ENCODE data around the gene PTPRO. TPM values are rescaled to one million over a fixed set of nuclear protein-coding genes. Genes with fewer than 3 reads are reported as not detected.

PTPRO gene
- polyA plus RNA-seq, 3 donors from 2014 or later = 0.22 TPM; not detected in 2

GRCh38 chr12:15629761-15630160, 307.5 kb downstream of the PTPRO start:
- H3K27ac Mint-ChIP-seq = no peak overlapping the region
- DNase-seq = no peak
- H3K4me3 Mint-ChIP-seq = no peak overlapping the region
- H3K9me3 Mint-ChIP-seq = peaks cover 0 to 4% (median 0%) of the 10 kb centered on the region in 6 donors
- H3K36me3 Mint-ChIP-seq = no peaks in the 10 kb centered on the region
- H3K4me1 Mint-ChIP-seq = no peaks in the 10 kb centered on the region
- peaks cover 4 to 8% (median 4%) of the 10 kb centered on the region in 3 donors for H3K27me3 Mint-ChIP-seq (ENCODE audit: low read depth in 3 of 3)

- Mint-ChIP-seq H3K4me1 (no peaks in the 10 kb centered on the region), H3K36me3 (no peaks in the 10 kb centered on the region), H3K27me3 (ENCODE audit: low read depth in 3 of 3) (peaks cover 4 to 8% (median 4%) of the 10 kb centered on the region in 3 donors), H3K9me3 (peaks cover 0 to 2% (median 0%) of the 10 kb centered on the region in 6 donors), H3K4me3 (no peak overlapping the region), H3K27ac (no peak overlapping the region)
- DNase-seq = no peak
These were observed 308.9 kb downstream of the PTPRO start for GRCh38 chr12:15631007-15631715.

GRCh38 chr12:15632708-15633107, 310.4 kb downstream of the PTPRO start:
- Mint-ChIP-seq H3K27ac (no peak overlapping the region), H3K27me3 (ENCODE audit: low read depth in 3 of 3) (peaks cover 4% of the 10 kb centered on the region in 3 donors), H3K4me3 (no peak overlapping the region), H3K4me1 (no peaks in the 10 kb centered on the region), H3K9me3 (peaks cover 0 to 2% (median 0%) of the 10 kb centered on the region in 6 donors), H3K36me3 (no peaks in the 10 kb centered on the region)
- DNase-seq = no peak

- H3K4me3 Mint-ChIP-seq = no peak overlapping the region
- H3K27me3 Mint-ChIP-seq (ENCODE audit: low read depth in 3 of 3) = peaks cover 4% of the 10 kb centered on the region in 3 donors
- H3K27ac Mint-ChIP-seq = no peak overlapping the region
- H3K36me3 Mint-ChIP-seq = no peaks in the 10 kb centered on the region
- H3K4me1 Mint-ChIP-seq = no peaks in the 10 kb centered on the region
- DNase-seq = no peak
- peaks cover 0 to 2% (median 0%) of the 10 kb centered on the region in 6 donors for H3K9me3 Mint-ChIP-seq
These were observed 310.9 kb downstream of the PTPRO start for GRCh38 chr12:15633201-15633600.

- Mint-ChIP-seq H3K9me3 (peaks cover 0 to 2% (median 0%) of the 10 kb centered on the region in 6 donors), H3K4me1 (no peaks in the 10 kb centered on the region), H3K27ac (no peak overlapping the region), H3K27me3 (ENCODE audit: low read depth in 3 of 3) (peaks cover 4% of the 10 kb centered on the region in 3 donors), H3K36me3 (no peaks in the 10 kb centered on the region), H3K4me3 (no peak overlapping the region)
- DNase-seq = no peak
These were observed 311.8 kb downstream of the PTPRO start for GRCh38 chr12:15634010-15634683.

GRCh38 chr12:15636060-15636890, 314.0 kb downstream of the PTPRO start:
- H3K27me3 Mint-ChIP-seq (ENCODE audit: low read depth in 3 of 3) = peaks cover 0 to 5% (median 2%) of the 10 kb centered on the region in 3 donors
- H3K4me1 Mint-ChIP-seq = no peaks in the 10 kb centered on the region

GRCh38 chr12:15638231-15638630, 315.9 kb downstream of the PTPRO start:
- no peak for DNase-seq
- peaks cover 0 to 4% (median 0%) of the 10 kb centered on the region in 6 donors for H3K9me3 Mint-ChIP-seq
- no peak overlapping the region for H3K27ac Mint-ChIP-seq
- H3K27me3 Mint-ChIP-seq (ENCODE audit: low read depth in 3 of 3) = peaks cover 0 to 3% (median 2%) of the 10 kb centered on the region in 3 donors
- no peak overlapping the region for H3K4me3 Mint-ChIP-seq
- no peaks in the 10 kb centered on the region for H3K36me3 Mint-ChIP-seq
- no peaks in the 10 kb centered on the region for H3K4me1 Mint-ChIP-seq

More at GRCh38 chr12:15636060-15636890, 314.0 kb downstream of the PTPRO start:
- Mint-ChIP-seq H3K4me3 (no peak overlapping the region), H3K27ac (no peak overlapping the region), H3K36me3 (no peaks in the 10 kb centered on the region), H3K9me3 (peaks cover 0 to 2% (median 0%) of the 10 kb centered on the region in 6 donors)
- DNase-seq = no peak

GRCh38 chr12:15644700-15645099, 322.4 kb downstream of the PTPRO start:
- Mint-ChIP-seq H3K4me1 (no peaks in the 10 kb centered on the region), H3K27me3 (ENCODE audit: low read depth in 3 of 3) (peaks cover 1 to 2% (median 2%) of the 10 kb centered on the region in 3 donors), H3K36me3 (no peaks in the 10 kb centered on the region), H3K27ac (no peak overlapping the region), H3K4me3 (no peak overlapping the region), H3K9me3 (peaks cover 0 to 3% (median 0%) of the 10 kb centered on the region in 6 donors)
- no peak for DNase-seq

- no peak overlapping the region for H3K4me3 Mint-ChIP-seq
- no peaks in the 10 kb centered on the region for H3K4me1 Mint-ChIP-seq
- peaks cover 0 to 3% (median 2%) of the 10 kb centered on the region in 3 donors for H3K27me3 Mint-ChIP-seq (ENCODE audit: low read depth in 3 of 3)
These were observed 324.3 kb downstream of the PTPRO start for GRCh38 chr12:15646581-15646980.

More at GRCh38 chr12:15646581-15646980, 324.3 kb downstream of the PTPRO start:
- DNase-seq = no peak
- peaks cover 0 to 3% (median 0%) of the 10 kb centered on the region in 6 donors for H3K9me3 Mint-ChIP-seq
- no peak overlapping the region for H3K27ac Mint-ChIP-seq
- no peaks in the 10 kb centered on the region for H3K36me3 Mint-ChIP-seq

Other genes starting within 250 kb of the PTPRO start
- gene RERG, start 101.1 kb upstream of the PTPRO start, polyA plus RNA-seq = not detected